OCI-LY7 (cell line): Measurements from ENCODE around the gene ACTN1.
"Not testable (repeated sequence)": the region's sequence is repeated elsewhere in the genome, so short reads cannot be mapped to it uniquely, and the experiment has no call there.

Experiments
- EZH2phosphoT487 ChIP-seq: fragments of 200-600 bp; sonication (generic); IDR thresholded peaks from 2 replicates; pipeline ENCODE4 v1.6.1; 2018; ENCODE audit warnings: low read depth, borderline replicate concordance, mild to moderate bottlenecking, mixed run types, antibody characterized with exemption, low read length, moderate library complexity, mixed read lengths
- TF ChIP-seq, protein P1 (sequence below): fragments of 200-600 bp; sonication (generic); conservative IDR thresholded peaks from 2 replicates; pipeline ENCODE4 v1.5.1; 2014; ENCODE audit warnings: mild to moderate bottlenecking, antibody characterized with exemption, low read length, moderate library complexity, mixed read lengths

DNA sequence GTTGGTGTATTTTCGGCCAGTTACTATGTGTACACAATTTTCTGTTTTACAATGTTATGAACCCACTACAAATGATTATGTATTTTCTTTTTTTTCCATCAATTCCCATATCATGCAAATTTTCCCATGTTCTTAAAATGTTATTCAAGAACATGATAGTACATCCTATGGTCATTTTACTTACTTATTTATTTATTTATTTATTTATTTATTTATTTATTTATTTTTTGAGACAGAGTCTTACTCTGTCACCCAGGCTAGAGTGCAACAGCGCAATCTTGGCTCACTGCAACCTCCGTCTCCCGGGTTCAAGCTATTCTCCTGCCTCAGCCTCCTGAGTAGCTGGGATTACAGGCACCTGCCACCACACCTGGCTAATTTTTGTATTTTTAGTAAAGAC is 131.5 kb downstream of the ACTN1 start:
- TF ChIP-seq, protein P1, sequence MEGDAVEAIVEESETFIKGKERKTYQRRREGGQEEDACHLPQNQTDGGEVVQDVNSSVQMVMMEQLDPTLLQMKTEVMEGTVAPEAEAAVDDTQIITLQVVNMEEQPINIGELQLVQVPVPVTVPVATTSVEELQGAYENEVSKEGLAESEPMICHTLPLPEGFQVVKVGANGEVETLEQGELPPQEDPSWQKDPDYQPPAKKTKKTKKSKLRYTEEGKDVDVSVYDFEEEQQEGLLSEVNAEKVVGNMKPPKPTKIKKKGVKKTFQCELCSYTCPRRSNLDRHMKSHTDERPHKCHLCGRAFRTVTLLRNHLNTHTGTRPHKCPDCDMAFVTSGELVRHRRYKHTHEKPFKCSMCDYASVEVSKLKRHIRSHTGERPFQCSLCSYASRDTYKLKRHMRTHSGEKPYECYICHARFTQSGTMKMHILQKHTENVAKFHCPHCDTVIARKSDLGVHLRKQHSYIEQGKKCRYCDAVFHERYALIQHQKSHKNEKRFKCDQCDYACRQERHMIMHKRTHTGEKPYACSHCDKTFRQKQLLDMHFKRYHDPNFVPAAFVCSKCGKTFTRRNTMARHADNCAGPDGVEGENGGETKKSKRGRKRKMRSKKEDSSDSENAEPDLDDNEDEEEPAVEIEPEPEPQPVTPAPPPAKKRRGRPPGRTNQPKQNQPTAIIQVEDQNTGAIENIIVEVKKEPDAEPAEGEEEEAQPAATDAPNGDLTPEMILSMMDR, result not testable (repeated sequence)
- TF ChIP-seq EZH2phosphoT487, result not testable (repeated sequence)
